Inflammatory macrophage treated with lipopolysaccharide for 1 hour (primary cell): Measurements from ENCODE around the gene P2RX4.
"Not testable (repeated sequence)": the region's sequence is repeated elsewhere in the genome, so short reads cannot be mapped to it uniquely, and the experiment has no call there.

Experiments used
- DNase-seq, 2 donors: peaks; one replicate each; pipeline ENCODE4 v3.0.0-alpha.2; 2020 to 2022

The P2RX4 gene

GRCh38 chr12:121279507-121279915 is 69.6 kb downstream of the P2RX4 start:
- DNase-seq, result no peak

- not testable (repeated sequence) for DNase-seq
Measured at GRCh38 chr12:121280531-121280930, 70.6 kb downstream of the P2RX4 start.

- DNase-seq, result not testable (repeated sequence)
Measured at GRCh38 chr12:121281116-121281515, 71.2 kb downstream of the P2RX4 start.

- DNase-seq, result no peak
Measured at GRCh38 chr12:121282072-121282742, 72.3 kb downstream of the P2RX4 start.

- DNase-seq, result not testable (repeated sequence)
Measured at GRCh38 chr12:121282910-121283309, 73.0 kb downstream of the P2RX4 start.

- no peak for DNase-seq
Measured at GRCh38 chr12:121283388-121283787, 73.5 kb downstream of the P2RX4 start.
